GM21447 (cell line): ENCODE results near the gene SDF4.

ENCODE experiments used
- ATAC-seq: cut with Tn5 transposase; IDR thresholded peaks from one replicate; pipeline ENCODE4 v1.9.1; 2021; ENCODE audit not compliant: unreplicated experiment

Gene SDF4

GRCh38 chr1:1229770-1230169, 2.0 kb downstream of the SDF4 start:
- no peak for ATAC-seq

DNA sequence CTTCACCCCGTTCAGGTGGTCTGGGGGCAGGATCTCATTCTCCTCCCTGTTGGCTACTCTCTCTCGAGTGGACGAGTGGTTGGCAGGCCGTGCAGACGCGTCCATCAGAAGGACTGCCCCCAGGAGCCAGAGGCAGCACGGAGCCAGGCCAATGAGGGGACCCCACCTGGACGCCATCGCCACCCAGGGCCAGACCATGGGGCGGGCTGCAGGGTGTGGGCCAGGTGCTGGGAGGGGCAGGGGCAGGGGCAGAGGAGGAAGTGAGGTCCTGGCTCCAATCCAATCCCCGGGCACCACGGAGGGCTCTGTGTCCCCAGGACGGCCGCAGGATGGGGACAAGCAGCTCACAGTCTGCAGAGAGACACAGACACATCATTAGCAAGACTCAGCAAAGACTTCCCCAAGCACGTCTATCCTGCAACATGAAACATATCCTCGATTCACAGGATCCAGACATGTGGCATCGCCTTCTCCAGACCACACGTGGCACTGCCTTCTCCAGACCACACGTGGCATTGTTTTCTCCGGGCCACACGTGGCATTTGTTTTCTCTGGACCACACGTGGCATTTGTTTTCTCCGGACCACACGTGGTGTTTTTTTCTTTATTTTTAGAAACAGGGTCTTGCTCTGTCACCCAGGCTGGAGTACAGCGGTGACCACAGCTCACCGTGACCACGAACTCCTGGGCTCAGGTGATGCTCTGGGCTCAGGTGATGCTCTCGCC, 3.0 kb downstream of the SDF4 start:
- ATAC-seq: no peak

DNA sequence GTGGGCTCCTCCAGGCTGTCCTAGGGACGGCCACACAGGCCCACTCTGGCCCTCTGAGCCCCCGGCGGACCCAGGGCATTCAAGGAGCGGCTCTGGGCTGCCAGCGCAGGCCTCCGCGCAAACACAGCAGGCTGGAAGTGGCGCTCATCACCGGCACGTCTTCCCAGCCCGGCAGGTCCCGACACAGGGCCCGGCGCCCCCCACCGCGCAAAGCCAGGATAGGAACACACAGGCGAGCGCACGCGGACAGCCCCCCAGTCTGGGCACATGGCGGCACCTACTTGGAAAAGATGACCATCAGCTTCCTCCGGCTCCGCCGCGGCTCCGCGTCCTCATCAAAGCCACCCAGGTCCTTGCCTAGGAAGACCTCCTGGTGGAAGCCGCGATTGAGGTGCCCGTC, 3.6 kb downstream of the SDF4 start:
- ATAC-seq: no peak

DNA sequence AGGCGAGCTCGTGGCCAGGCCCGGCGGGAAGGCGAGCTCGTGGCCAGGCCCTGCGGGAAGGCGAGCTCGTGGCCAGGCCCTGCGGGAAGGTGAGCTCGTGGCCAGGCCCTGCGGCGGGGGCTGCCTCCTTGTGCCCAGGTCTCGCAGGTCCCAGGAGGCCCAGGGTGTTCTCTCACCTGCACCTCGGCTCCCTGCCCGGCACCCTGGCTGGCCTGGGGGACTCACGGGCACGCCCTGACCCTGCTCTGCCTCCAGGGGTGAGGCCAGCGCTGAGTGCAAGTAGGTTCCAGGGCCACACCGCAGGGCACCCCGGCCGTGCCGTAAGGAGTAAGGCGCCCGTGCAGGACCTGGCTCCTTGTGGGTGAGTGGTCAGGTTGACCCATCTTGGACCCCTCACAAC, 4.4 kb downstream of the SDF4 start:
- ATAC-seq: no peak

- no peak for ATAC-seq
These were observed 5.0 kb downstream of the SDF4 start for GRCh38 chr1:1226566-1227362.

- no peak for ATAC-seq
These were observed 5.9 kb downstream of the SDF4 start for GRCh38 chr1:1225913-1226312.

DNA sequence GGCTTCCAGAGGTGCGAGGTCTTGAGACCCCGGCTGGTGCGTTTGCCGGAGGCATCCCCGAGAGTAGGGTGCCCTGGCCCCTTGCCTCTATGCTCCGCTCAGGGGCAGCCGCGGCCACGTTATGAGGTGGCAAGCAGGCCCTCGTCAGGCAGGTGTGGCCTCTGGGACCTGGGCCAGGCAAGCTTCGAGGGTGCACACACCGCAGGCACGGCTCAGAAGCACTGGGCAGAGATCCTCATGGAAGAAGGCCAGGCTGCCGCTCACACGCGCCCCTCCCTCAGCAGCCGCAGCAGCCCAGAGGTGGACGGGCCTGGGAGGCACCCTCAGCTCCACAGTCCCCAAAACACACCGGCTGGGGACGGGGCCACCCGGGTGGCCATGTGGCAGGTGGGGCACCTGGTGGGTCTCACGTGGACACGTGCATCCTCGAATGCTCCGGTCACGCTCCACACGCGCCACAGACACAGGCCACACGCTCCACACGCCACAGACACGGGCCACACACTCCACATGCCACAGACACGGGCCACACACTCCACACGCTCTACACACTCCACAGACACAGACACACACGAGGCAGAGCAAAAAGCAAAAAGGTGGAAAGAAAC, 6.5 kb downstream of the SDF4 start:
- ATAC-seq: no peak

DNA sequence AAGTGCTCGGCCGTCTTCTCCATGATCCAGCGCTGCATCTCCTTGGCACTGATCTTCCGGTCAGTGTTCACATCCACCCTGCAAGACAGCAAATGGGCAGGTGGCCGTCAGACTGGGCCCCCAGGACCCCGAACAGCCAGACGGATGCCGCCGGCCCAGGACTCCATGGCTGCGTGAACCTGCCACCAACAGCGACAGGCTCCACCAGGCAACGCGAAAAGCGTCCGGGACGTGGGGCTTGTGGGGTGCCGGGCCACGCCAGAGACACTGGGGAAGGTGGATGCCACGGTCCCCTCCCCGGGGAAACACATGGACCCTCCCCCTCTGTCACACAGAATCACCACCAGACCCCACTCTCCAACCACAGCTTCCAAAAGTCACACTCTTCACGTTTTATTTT, 7.9 kb downstream of the SDF4 start:
- ATAC-seq: no peak

- no peak for ATAC-seq
These were observed 8.5 kb downstream of the SDF4 start for GRCh38 chr1:1223321-1223720.

DNA sequence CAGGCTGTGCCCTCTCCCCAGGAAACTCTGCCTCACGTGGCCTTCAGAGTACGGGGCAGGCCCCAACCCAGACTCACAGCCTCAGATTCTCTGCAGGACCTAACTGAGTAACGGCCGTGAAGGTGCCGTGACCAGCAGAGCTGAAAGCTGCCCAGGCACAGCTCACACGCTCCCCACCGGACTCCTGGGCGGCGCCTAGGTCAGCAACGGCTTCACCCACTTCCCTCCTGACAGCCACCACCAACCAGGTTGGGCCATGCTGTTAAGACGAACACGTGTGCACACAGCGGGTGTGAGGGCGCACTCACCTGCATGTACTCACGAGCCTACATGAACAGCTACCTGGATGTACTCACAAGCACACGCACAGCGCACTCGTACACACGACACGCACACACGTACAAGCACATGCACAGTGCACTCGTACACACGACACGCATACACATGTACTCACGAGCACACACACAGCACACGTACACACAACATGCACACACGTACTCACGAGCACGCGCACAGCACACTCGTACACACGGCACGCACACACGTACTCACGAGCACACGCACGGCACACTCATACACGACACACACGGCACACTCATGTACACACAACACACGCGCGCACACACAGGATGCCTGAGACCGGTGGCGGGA, 9.1 kb downstream of the SDF4 start:
- ATAC-seq: no peak

- ATAC-seq: no peak
These were observed 9.8 kb downstream of the SDF4 start for GRCh38 chr1:1221887-1222574.

- ATAC-seq: no peak
These were observed 11.6 kb downstream of the SDF4 start for GRCh38 chr1:1220197-1220596.

GRCh38 chr1:1219341-1219740, 12.5 kb downstream of the SDF4 start:
- no peak for ATAC-seq

- no peak for ATAC-seq
These were observed 13.1 kb downstream of the SDF4 start for GRCh38 chr1:1218524-1219200.

GRCh38 chr1:1217621-1218523, 13.9 kb downstream of the SDF4 start:
- ATAC-seq: no peak

DNA sequence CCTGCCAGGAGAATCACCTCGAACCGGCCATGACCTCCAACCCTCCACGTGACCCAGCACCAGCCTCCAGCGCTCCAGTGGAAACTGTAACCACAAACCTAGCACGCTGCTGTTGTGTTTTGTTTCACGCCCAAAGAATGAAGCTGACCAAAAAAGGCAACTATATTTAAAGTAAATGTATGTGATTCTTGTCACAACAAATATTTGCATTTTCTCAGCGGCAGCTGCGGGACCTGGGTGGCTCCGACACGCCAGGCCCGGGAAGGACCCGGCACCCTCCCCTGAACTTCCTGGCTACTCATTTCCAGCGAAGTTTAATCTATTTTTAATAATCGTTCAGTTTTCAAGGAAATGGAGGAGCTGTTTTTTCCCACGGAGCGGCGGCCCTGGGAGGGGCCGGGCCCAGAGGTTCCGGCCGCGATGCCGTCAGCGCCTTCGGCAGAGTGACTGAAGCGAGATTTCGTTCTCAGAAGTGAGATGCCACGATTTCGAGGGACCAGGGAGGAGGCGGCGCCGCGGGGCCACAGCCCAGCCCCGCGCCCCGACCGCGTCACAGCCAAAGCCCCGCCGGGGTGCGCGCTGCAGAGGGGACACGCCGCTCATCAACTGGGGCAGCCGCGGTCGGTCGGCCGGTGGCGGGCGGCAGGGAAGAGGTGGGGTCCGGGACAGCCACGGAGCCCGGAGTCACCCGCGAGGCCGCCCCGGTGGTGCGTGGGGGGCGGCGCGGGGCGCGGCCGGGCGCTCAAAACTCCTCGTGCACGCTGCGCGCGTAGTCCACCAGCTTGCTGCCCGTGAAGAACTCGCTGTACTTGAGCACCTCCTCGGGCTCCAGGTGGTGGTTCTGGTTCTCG, 14.8 kb downstream of the SDF4 start:
- no peak for ATAC-seq

GRCh38 chr1:1215881-1216605, 15.8 kb downstream of the SDF4 start:
- no peak for ATAC-seq
